Middle frontal gyrus (tissue), 1 donor: Measurements from ENCODE around the gene MPO.

ENCODE experiments used
- DNase-seq: peaks from one replicate; pipeline ENCODE4 v3.0.0-alpha.2; 2015; ENCODE audit warnings: low spot score; ENCODE audit errors: extremely low spot score

MPO gene

GRCh38 chr17:58264407-58265103 lies 16.2 kb downstream of the MPO start:
- no peak for DNase-seq

- DNase-seq: no peak
Observed at GRCh38 chr17:58263773-58264172, 17.0 kb downstream of the MPO start.

- DNase-seq: no peak
Observed at GRCh38 chr17:58262149-58262548, 18.6 kb downstream of the MPO start.

GRCh38 chr17:58254803-58255202 lies 25.9 kb downstream of the MPO start:
- no peak for DNase-seq

- DNase-seq: no peak
Observed at GRCh38 chr17:58253082-58253481, 27.7 kb downstream of the MPO start.

- DNase-seq: no peak
Observed at GRCh38 chr17:58252141-58252540, 28.6 kb downstream of the MPO start.

GRCh38 chr17:58250344-58251011 lies 30.3 kb downstream of the MPO start:
- no peak for DNase-seq

GRCh38 chr17:58249270-58250133 lies 31.2 kb downstream of the MPO start:
- DNase-seq: no peak

GRCh38 chr17:58248955-58249269 lies 31.8 kb downstream of the MPO start:
- DNase-seq: no peak

- DNase-seq: no peak
Observed at GRCh38 chr17:58247511-58248363, 33.0 kb downstream of the MPO start.

GRCh38 chr17:58246781-58247180 lies 34.0 kb downstream of the MPO start:
- DNase-seq: no peak

GRCh38 chr17:58246104-58246740 lies 34.5 kb downstream of the MPO start:
- no peak for DNase-seq

- no peak for DNase-seq
Observed at GRCh38 chr17:58245428-58246103, 35.2 kb downstream of the MPO start.

- DNase-seq: no peak
Observed at GRCh38 chr17:58244963-58245362, 35.8 kb downstream of the MPO start.

GRCh38 chr17:58242171-58242784 lies 38.5 kb downstream of the MPO start:
- no peak for DNase-seq

- no peak for DNase-seq
Observed at GRCh38 chr17:58239987-58240386, 40.7 kb downstream of the MPO start.

GRCh38 chr17:58238147-58238634 lies 42.5 kb downstream of the MPO start, which contains the start of gene LPO:
Gene LPO, plus strand, starts transcription at chr17:58238584. Its CDS starts 4,396 bp downstream, at chr17:58242980.
- DNase-seq: no peak

GRCh38 chr17:58236394-58236793 lies 44.3 kb downstream of the MPO start:
- no peak for DNase-seq

GRCh38 chr17:58235821-58236220 lies 44.9 kb downstream of the MPO start:
- no peak for DNase-seq

- DNase-seq: no peak
Observed at GRCh38 chr17:58234512-58234911, 46.2 kb downstream of the MPO start.
